ENCODE results near the gene STRIT1.

DNA sequence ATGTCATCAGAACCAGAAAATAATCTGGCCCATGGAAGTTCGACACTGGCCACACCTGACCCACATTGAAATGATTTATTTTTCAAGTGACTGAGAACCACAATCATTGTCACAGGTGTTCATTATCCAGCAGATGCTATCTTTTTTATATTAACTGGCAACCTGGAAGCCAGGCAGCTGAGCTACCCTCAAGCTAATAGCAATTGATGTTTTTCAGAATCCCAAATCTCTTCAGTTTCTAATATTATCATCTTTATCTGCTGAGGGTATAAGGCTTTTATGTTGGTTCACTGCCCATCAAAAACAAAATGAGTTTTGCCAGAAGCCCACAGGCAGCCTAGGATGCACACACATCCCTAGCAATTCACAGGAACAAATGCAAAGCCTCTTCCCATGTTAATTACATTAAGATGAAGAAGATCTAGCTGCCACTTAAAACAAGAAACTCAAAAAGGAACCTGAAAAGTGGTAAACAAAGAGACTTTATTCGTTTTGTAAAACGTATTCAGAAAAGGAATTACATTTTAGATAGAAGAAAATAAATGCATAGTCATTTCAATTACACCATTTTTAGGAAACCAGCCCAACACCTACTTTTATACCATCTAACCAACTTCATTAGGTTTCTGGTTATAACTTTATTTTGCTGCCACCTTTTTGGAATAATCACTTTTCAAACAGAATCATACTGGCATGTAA is 40.9 kb upstream of the STRIT1 start:
- TF ChIP-seq POLR2A (IDR thresholded peaks at IDR 0.05) (no peak), POLR2AphosphoS5 (IDR thresholded peaks at IDR 0.05) (no peak)
- TF ChIP-seq, protein P1, sequence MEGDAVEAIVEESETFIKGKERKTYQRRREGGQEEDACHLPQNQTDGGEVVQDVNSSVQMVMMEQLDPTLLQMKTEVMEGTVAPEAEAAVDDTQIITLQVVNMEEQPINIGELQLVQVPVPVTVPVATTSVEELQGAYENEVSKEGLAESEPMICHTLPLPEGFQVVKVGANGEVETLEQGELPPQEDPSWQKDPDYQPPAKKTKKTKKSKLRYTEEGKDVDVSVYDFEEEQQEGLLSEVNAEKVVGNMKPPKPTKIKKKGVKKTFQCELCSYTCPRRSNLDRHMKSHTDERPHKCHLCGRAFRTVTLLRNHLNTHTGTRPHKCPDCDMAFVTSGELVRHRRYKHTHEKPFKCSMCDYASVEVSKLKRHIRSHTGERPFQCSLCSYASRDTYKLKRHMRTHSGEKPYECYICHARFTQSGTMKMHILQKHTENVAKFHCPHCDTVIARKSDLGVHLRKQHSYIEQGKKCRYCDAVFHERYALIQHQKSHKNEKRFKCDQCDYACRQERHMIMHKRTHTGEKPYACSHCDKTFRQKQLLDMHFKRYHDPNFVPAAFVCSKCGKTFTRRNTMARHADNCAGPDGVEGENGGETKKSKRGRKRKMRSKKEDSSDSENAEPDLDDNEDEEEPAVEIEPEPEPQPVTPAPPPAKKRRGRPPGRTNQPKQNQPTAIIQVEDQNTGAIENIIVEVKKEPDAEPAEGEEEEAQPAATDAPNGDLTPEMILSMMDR (IDR thresholded peaks at IDR 0.05): no peak
